ENCODE data around the gene LRP1B.

LRP1B gene

GRCh38 chr2:140667203-140667602, 1463.6 kb downstream of the LRP1B start:
- TF ChIP-seq, protein P1, sequence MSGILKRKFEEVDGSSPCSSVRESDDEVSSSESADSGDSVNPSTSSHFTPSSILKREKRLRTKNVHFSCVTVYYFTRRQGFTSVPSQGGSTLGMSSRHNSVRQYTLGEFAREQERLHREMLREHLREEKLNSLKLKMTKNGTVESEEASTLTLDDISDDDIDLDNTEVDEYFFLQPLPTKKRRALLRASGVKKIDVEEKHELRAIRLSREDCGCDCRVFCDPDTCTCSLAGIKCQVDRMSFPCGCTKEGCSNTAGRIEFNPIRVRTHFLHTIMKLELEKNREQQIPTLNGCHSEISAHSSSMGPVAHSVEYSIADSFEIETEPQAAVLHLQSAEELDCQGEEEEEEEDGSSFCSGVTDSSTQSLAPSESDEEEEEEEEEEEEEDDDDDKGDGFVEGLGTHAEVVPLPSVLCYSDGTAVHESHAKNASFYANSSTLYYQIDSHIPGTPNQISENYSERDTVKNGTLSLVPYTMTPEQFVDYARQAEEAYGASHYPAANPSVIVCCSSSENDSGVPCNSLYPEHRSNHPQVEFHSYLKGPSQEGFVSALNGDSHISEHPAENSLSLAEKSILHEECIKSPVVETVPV (CRISPR knock-in tag; IDR thresholded peaks at IDR 0.05) = no peak
- TF ChIP-seq, protein P2, sequence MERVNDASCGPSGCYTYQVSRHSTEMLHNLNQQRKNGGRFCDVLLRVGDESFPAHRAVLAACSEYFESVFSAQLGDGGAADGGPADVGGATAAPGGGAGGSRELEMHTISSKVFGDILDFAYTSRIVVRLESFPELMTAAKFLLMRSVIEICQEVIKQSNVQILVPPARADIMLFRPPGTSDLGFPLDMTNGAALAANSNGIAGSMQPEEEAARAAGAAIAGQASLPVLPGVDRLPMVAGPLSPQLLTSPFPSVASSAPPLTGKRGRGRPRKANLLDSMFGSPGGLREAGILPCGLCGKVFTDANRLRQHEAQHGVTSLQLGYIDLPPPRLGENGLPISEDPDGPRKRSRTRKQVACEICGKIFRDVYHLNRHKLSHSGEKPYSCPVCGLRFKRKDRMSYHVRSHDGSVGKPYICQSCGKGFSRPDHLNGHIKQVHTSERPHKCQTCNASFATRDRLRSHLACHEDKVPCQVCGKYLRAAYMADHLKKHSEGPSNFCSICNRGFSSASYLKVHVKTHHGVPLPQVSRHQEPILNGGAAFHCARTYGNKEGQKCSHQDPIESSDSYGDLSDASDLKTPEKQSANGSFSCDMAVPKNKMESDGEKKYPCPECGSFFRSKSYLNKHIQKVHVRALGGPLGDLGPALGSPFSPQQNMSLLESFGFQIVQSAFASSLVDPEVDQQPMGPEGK (CRISPR knock-in tag; IDR thresholded peaks at IDR 0.05; ENCODE audit: borderline replicate concordance) = no peak
- no peak for TF ChIP-seq GLIS3 (CRISPR knock-in tag; IDR thresholded peaks at IDR 0.05)
- TF ChIP-seq BACH2 (CRISPR knock-in tag; IDR thresholded peaks at IDR 0.05; ENCODE audit: borderline replicate concordance) = no peak
- no peak for TF ChIP-seq SNAI2 (CRISPR knock-in tag; IDR thresholded peaks at IDR 0.05)
- no peak for TF ChIP-seq ZNF70 (CRISPR knock-in tag; IDR thresholded peaks at IDR 0.05)
- no peak for TF ChIP-seq ESRRG (CRISPR knock-in tag; IDR thresholded peaks at IDR 0.05)
- TF ChIP-seq RARB (CRISPR knock-in tag; IDR thresholded peaks at IDR 0.05) = no peak
- no peak for TF ChIP-seq POU6F1 (CRISPR knock-in tag; IDR thresholded peaks at IDR 0.05; ENCODE audit: borderline replicate concordance, low read depth)
- TF ChIP-seq ARNTL (CRISPR knock-in tag; IDR thresholded peaks at IDR 0.05; ENCODE audit: borderline replicate concordance, low read depth) = no peak
- TF ChIP-seq OSR1 (CRISPR knock-in tag; IDR thresholded peaks at IDR 0.05) = no peak
- no peak for TF ChIP-seq ZNF8 (CRISPR knock-in tag; IDR thresholded peaks at IDR 0.05)
- TF ChIP-seq PPARA (CRISPR knock-in tag; IDR thresholded peaks at IDR 0.05; ENCODE audit: borderline replicate concordance) = no peak
- TF ChIP-seq ZFP30 (CRISPR knock-in tag; IDR thresholded peaks at IDR 0.05) = no peak
- ATAC-seq = no peak

DNA sequence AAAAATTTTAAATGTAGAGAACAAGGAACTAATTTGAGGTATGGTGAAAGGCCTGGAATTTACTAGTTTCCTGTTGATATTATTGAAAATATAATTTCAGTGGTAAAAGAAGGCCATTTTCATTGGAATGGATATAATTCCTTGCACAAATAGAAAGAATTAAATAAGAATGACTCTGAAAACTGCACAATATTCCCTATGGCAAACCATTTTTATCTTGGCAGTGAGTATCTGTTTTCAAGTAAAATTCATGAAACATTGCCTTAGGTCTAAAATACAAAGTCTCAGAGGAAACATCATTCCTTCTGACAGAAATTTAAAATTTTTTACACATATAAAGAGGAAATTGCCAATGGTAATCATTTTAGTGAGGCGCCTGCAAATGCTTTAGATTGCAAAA, 1468.3 kb downstream of the LRP1B start:
- no peak for TF ChIP-seq TSHZ2 (CRISPR knock-in tag; IDR thresholded peaks at IDR 0.05)
- TF ChIP-seq ZC3H10 (CRISPR knock-in tag; IDR thresholded peaks at IDR 0.05) = no peak
- no peak for TF ChIP-seq ZFP30 (CRISPR knock-in tag; IDR thresholded peaks at IDR 0.05)
- TF ChIP-seq, protein P1 (CRISPR knock-in tag; IDR thresholded peaks at IDR 0.05) = no peak
- TF ChIP-seq TOX (CRISPR knock-in tag; IDR thresholded peaks at IDR 0.05; ENCODE audit: borderline replicate concordance) = no peak
- no peak for TF ChIP-seq RARB (CRISPR knock-in tag; IDR thresholded peaks at IDR 0.05)
- TF ChIP-seq ZFP3 (CRISPR knock-in tag; IDR thresholded peaks at IDR 0.05) = no peak
- no peak for TF ChIP-seq ZNF8 (CRISPR knock-in tag; IDR thresholded peaks at IDR 0.05)
- TF ChIP-seq, protein P2 (CRISPR knock-in tag; IDR thresholded peaks at IDR 0.05; ENCODE audit: borderline replicate concordance) = no peak
- no peak for TF ChIP-seq ZNF70 (CRISPR knock-in tag; IDR thresholded peaks at IDR 0.05)
- TF ChIP-seq PPARA (CRISPR knock-in tag; IDR thresholded peaks at IDR 0.05; ENCODE audit: borderline replicate concordance) = no peak
- TF ChIP-seq ISL1 (CRISPR knock-in tag; IDR thresholded peaks at IDR 0.05) = no peak
- TF ChIP-seq SNAI2 (CRISPR knock-in tag; IDR thresholded peaks at IDR 0.05) = no peak
- TF ChIP-seq, protein P3, sequence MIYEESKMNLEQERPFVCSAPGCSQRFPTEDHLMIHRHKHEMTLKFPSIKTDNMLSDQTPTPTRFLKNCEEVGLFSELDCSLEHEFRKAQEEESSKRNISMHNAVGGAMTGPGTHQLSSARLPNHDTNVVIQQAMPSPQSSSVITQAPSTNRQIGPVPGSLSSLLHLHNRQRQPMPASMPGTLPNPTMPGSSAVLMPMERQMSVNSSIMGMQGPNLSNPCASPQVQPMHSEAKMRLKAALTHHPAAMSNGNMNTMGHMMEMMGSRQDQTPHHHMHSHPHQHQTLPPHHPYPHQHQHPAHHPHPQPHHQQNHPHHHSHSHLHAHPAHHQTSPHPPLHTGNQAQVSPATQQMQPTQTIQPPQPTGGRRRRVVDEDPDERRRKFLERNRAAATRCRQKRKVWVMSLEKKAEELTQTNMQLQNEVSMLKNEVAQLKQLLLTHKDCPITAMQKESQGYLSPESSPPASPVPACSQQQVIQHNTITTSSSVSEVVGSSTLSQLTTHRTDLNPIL (CRISPR knock-in tag; IDR thresholded peaks at IDR 0.05; ENCODE audit: low read depth) = no peak
- no peak for TF ChIP-seq OSR1 (CRISPR knock-in tag; IDR thresholded peaks at IDR 0.05)
- ATAC-seq = no peak

All from SK-N-SH treated with all-trans-retinoic acid at 6 μM for 48 hours (cell line).